ENCODE results near the gene SUMF1. TPM values are rescaled to one million over a fixed set of nuclear protein-coding genes. Genes with fewer than 3 reads are reported as not detected.

The SUMF1 gene
- total RNA-seq, 4 donors from 2014 or later: 39.6 to 51.3 (median 47.0) TPM

DNA sequence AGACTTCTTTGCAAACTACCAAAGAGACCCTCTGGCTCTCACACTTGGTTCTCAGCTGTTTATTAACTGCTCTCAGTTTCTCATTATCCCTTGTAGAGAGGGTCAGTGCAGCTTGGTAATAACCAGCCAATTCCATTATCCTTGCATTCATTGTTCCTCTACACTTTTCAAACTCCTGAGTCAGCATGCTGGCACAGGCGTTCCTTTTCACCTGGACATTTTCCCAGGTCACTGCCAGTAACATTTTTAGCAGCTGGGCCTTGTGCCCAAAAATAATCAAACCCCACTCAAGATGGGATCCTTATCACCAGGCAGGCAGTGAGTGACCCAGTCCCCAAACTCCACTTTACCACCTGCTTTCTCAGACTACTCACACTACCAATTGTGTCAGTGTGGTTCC lies 4.8 kb upstream of the SUMF1 start:
- Histone ChIP-seq H3K27me3 (peaks cover 5% of the 10 kb centered on the region), H3K4me1 (peaks cover 0 to 6% (median 0%) of the 10 kb centered on the region in 3 donors), H3K36me3 (no peaks in the 10 kb centered on the region), H3K27ac (no peak overlapping the region), H3K4me3 (no peak overlapping the region), H3K9me3 (no peaks in the 10 kb centered on the region)
- TF ChIP-seq EP300 (IDR thresholded peaks at IDR 0.05): no peak
- no peak for TF ChIP-seq POLR2A (IDR thresholded peaks at IDR 0.05)
- TF ChIP-seq, protein P1, sequence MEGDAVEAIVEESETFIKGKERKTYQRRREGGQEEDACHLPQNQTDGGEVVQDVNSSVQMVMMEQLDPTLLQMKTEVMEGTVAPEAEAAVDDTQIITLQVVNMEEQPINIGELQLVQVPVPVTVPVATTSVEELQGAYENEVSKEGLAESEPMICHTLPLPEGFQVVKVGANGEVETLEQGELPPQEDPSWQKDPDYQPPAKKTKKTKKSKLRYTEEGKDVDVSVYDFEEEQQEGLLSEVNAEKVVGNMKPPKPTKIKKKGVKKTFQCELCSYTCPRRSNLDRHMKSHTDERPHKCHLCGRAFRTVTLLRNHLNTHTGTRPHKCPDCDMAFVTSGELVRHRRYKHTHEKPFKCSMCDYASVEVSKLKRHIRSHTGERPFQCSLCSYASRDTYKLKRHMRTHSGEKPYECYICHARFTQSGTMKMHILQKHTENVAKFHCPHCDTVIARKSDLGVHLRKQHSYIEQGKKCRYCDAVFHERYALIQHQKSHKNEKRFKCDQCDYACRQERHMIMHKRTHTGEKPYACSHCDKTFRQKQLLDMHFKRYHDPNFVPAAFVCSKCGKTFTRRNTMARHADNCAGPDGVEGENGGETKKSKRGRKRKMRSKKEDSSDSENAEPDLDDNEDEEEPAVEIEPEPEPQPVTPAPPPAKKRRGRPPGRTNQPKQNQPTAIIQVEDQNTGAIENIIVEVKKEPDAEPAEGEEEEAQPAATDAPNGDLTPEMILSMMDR (IDR thresholded peaks at IDR 0.05): no peak
- TF ChIP-seq POLR2AphosphoS5 (IDR thresholded peaks at IDR 0.05): no peak
- WGBS, 2 donors (ENCODE audit: low coverage in 1 of 2): 17% methylated on average over 1 of the region's 1 CpG; no CpG with 5 or more reads in 1 of the 2 donors
- no peak for ATAC-seq

DNA sequence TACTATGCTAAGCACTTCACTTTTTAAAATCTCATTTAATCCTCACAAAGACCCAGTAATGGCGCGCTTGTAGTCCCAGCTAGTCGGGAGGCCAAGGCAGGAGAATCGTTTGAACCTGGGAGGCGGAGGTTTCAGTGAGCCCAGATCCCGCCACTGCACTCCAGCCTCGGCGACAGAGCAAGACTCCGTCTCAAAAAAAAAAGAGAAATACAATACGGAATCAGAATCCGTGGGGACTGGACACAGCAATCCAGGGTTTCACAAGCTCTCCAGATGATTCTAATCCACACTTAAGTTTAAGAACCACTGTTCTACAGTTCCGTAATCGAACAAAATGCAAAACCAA lies 426 bp upstream of the SUMF1 start:
- Histone ChIP-seq H3K9me3 (no peaks in the 10 kb centered on the region), H3K4me1 (peaks cover 0 to 19% (median 0%) of the 10 kb centered on the region in 3 donors), H3K36me3 (no peaks in the 10 kb centered on the region), H3K4me3 (peak overlapping the region; percentile 63 to 93), H3K27ac (peak overlapping the region; percentile 39 to 89 (median 84)), H3K27me3 (no peaks in the 10 kb centered on the region)
- no peak for ATAC-seq
- no peak for TF ChIP-seq EP300 (IDR thresholded peaks at IDR 0.05)
- no peak for TF ChIP-seq POLR2AphosphoS5 (IDR thresholded peaks at IDR 0.05)
- TF ChIP-seq POLR2A (IDR thresholded peaks at IDR 0.05): no peak
- TF ChIP-seq, protein P1 (IDR thresholded peaks at IDR 0.05): no peak
- WGBS, 2 donors (ENCODE audit: low coverage in 1 of 2): 66 to 80% methylated on average over 5 to 7 of the region's 13 CpGs

DNA sequence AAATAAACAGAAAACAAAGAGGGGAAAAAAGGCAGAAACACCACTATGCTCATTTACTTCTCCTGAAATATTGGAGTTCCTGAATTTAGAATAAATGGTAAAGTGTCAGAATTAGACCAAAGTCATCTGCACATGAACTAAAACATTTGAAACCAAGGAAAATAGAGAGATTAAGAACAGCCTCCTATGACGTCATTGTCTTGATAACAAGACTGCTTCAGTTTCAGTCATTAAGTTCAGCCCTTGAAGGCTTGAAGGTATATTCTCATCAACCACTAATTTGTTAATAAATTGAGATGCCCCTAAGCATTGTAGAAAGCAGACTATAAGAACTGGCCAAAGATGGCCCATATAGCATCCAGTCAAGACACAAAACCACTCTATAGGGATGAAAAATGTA lies 2.5 kb downstream of the SUMF1 start:
- no peak for ATAC-seq
- WGBS, 2 donors (ENCODE audit: low coverage in 1 of 2): 44 to 67% methylated on average over 1 of the region's 1 CpG
- Histone ChIP-seq H3K36me3 (no peaks in the 10 kb centered on the region), H3K27ac (no peak overlapping the region), H3K4me3 (no peak overlapping the region), H3K4me1 (peaks cover 0 to 31% (median 0%) of the 10 kb centered on the region in 3 donors), H3K9me3 (no peaks in the 10 kb centered on the region), H3K27me3 (no peaks in the 10 kb centered on the region)
- TF ChIP-seq POLR2AphosphoS5 (IDR thresholded peaks at IDR 0.05): no peak
- TF ChIP-seq EP300 (IDR thresholded peaks at IDR 0.05): no peak
- TF ChIP-seq, protein P1 (IDR thresholded peaks at IDR 0.05): no peak
- TF ChIP-seq POLR2A (IDR thresholded peaks at IDR 0.05): no peak

DNA sequence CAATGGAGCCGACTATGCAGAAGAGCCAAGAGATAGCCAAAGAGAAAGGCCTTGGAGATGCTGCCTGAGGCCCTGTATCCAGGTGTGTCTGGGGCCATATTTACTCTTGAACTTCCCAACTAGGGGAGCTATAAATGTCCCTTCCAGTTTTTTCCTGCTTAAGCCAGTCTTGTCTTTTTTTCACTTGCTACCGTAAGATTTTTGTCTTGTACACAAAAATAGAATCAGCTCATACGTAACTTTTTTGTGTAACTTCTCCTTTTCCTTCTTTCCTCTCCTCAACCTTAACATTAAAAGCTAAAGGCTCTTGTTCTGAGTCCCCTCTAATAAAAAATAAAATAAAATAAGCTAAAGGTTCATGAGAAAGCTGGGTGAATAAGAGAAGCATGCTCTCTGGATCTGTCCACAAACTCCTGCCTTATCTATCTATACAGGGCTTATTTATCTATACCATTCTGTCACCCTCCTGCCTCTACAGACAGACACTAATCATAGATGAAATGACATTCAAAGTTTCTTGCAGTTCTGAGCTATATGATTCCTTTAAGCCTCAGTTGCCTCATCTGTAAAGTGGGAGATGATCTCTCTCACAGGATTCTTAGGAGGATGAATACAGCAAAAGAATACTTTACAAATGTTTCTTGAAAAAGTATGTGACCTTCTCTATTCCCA lies 4.6 kb downstream of the SUMF1 start:
- no peak for TF ChIP-seq POLR2A (IDR thresholded peaks at IDR 0.05)
- TF ChIP-seq EP300 (IDR thresholded peaks at IDR 0.05): no peak
- TF ChIP-seq POLR2AphosphoS5 (IDR thresholded peaks at IDR 0.05): no peak
- Histone ChIP-seq H3K27me3 (no peaks in the 10 kb centered on the region), H3K36me3 (no peaks in the 10 kb centered on the region), H3K9me3 (no peaks in the 10 kb centered on the region), H3K4me3 (no peak overlapping the region), H3K4me1 (peaks cover 0 to 28% (median 0%) of the 10 kb centered on the region in 3 donors), H3K27ac (no peak overlapping the region)
- no peak for ATAC-seq
- WGBS, 2 donors (ENCODE audit: low coverage in 1 of 2): 85 to 90% methylated on average over 3 of the region's 3 CpGs

DNA sequence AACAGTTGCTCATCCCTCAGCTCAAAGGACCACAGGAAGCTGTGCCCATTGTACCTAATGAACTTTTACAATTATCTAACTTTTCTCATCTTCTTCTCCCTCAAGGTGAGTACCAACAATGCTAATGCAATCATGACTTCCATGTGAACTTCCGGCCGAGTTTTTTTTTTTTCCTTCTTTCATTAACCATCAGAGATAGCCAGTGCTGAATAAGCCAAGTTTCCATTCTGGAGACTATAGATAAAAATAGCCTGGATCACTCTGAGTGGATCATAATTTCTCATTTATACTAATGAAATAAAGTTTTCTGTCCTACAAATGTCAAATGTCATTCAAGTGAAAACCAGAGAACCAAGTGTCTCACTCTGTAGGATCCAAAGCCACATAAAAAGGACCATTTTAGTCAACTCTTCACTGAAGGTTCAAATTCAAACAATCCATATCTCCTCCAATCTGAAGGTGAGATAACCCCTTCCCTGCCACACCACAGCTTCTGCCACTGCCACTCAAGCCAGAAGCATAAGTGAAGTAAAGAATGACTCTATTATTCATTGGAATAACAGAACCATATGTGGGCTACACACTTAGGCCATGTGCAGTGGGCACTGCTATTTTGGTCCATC lies 5.5 kb downstream of the SUMF1 start:
- H3K9me3 ChIP-seq: no peaks in the 10 kb centered on the region
- ATAC-seq: no peak
- H3K4me1 ChIP-seq: peaks cover 0 to 23% (median 0%) of the 10 kb centered on the region in 3 donors
- TF ChIP-seq POLR2A (IDR thresholded peaks at IDR 0.05) (no peak), POLR2AphosphoS5 (IDR thresholded peaks at IDR 0.05) (no peak), EP300 (IDR thresholded peaks at IDR 0.05) (no peak)
- TF ChIP-seq, protein P1 (IDR thresholded peaks at IDR 0.05): no peak
- H3K4me3 ChIP-seq: no peak overlapping the region
- H3K27ac ChIP-seq: no peak overlapping the region
- H3K27me3 ChIP-seq: no peaks in the 10 kb centered on the region
- 36 to 44% methylated on average over 2 of the region's 2 CpGs for WGBS, 2 donors (ENCODE audit: low coverage in 1 of 2)
- H3K36me3 ChIP-seq: no peaks in the 10 kb centered on the region
